HUES64 (cell line): ENCODE results near the gene SRP19.
"Not testable (repeated sequence)": the region's sequence is repeated elsewhere in the genome, so short reads cannot be mapped to it uniquely, and the experiment has no call there.

Experiments
- H3K27ac ChIP-seq: 2 replicates; pipeline ENCODE4 v1.7.0; 2013; ENCODE audit warnings: low read depth, low read length, inconsistent platforms
- H3K27me3 ChIP-seq: 2 replicates; pipeline ENCODE4 v1.6.1; 2013; ENCODE audit warnings: mild to moderate bottlenecking, low read length; ENCODE audit not compliant: insufficient read depth
- H3K36me3 ChIP-seq: 2 replicates; pipeline ENCODE4 v1.6.1; 2013; ENCODE audit warnings: mild to moderate bottlenecking, low read length; ENCODE audit not compliant: insufficient read depth
- H3K4me1 ChIP-seq: 2 replicates; pipeline ENCODE4 v1.6.1; 2013; ENCODE audit warnings: mild to moderate bottlenecking, low read length, moderate library complexity; ENCODE audit not compliant: insufficient read depth
- H3K4me3 ChIP-seq: 2 replicates; pipeline ENCODE4 v1.5.1; 2013; ENCODE audit warnings: mild to moderate bottlenecking, low read length, moderate library complexity
- H3K9ac ChIP-seq: 2 replicates; pipeline ENCODE4 v1.6.1; 2013; ENCODE audit warnings: mild to moderate bottlenecking, low read depth, low read length
- H3K9me3 ChIP-seq: 2 replicates; pipeline ENCODE4 v1.6.1; 2013; ENCODE audit warnings: low read depth, low read length; ENCODE audit not compliant: insufficient read depth
- WGBS: fragments of 150-250, 120-280 bp; methylation state at CpG from one replicate; pipeline ENCODE4 v1.1.7; 2013; ENCODE audit warnings: missing lambda C conversion rate; 5-methylcytosine and 5-hydroxymethylcytosine counted together

Gene SRP19

DNA sequence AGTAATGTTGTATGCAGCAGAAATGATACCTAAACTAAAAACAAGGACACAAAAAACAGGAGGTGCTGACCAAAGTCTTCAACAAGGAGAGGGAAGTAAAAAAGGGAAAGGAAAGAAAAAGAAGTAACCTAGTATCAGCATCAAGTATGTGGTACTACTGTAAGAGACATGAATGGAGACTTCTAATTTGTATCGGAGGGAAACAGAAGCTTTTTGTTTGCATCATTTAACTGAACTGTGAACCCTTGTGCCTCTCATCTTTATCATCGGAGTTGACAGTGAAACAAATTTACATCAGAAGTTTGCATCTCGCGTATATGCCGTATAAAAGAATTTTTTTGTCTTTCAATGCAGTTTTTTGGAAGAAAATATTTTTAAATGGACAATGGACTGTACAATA lies 6.3 kb downstream of the SRP19 start:
- Histone ChIP-seq H3K27me3 (no peaks in the 10 kb centered on the region), H3K9ac (no peak overlapping the region), H3K4me1 (peaks cover 2% of the 10 kb centered on the region; the same call in 1 of the 2 replicates), H3K9me3 (no peaks in the 10 kb centered on the region), H3K36me3 (peaks cover 89% of the 10 kb centered on the region), H3K27ac (no peak overlapping the region), H3K4me3 (no peak overlapping the region)
- 96% methylated on average over 5 of the region's 5 CpGs for WGBS

DNA sequence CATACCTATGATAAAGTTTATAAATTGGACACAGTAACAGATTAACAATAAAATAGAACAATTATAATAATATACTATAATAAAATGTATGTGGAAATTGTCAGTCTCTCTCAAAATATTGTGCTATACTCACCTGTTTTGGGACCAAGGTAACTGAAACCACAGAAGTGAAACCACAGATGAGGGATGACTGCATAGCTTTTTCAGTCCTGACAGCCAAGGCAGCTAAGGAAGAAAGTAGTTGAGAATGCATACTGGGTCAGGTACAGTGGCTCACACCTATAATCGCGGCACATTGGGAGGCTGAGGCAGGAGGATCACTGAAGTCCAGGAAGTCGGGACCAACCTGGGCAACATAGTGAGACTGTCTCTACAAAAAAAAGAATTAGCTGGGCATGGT lies 8.9 kb downstream of the SRP19 start:
- Histone ChIP-seq H3K9ac (no peak overlapping the region), H3K9me3 (no peaks in the 10 kb centered on the region), H3K27me3 (no peaks in the 10 kb centered on the region), H3K27ac (no peak overlapping the region), H3K4me1 (no peaks in the 10 kb centered on the region), H3K36me3 (peaks cover 70% of the 10 kb centered on the region), H3K4me3 (no peak overlapping the region)
- 95% methylated on average over 3 of the region's 3 CpGs for WGBS

GRCh38 chr5:112870966-112871365 lies 9.9 kb downstream of the SRP19 start:
- H3K27ac ChIP-seq = no peak overlapping the region
- no peak overlapping the region for H3K4me3 ChIP-seq
- no peaks in the 10 kb centered on the region for H3K9me3 ChIP-seq
- 76% methylated on average over 3 of the region's 3 CpGs for WGBS
- peaks cover 1% of the 10 kb centered on the region for H3K4me1 ChIP-seq
- no peak overlapping the region for H3K9ac ChIP-seq
- peaks cover 66% of the 10 kb centered on the region for H3K36me3 ChIP-seq
- H3K27me3 ChIP-seq = no peaks in the 10 kb centered on the region

- peaks cover 19% of the 10 kb centered on the region for H3K4me1 ChIP-seq
- peaks cover 57% of the 10 kb centered on the region for H3K36me3 ChIP-seq
- H3K9ac ChIP-seq = peak overlapping the region; percentile 24
- WGBS = 67% methylated on average over 2 of the region's 2 CpGs
- H3K27me3 ChIP-seq = no peaks in the 10 kb centered on the region
- no peak overlapping the region for H3K4me3 ChIP-seq
- no peaks in the 10 kb centered on the region for H3K9me3 ChIP-seq
- H3K27ac ChIP-seq = peak overlapping the region; percentile 74; the same call in 1 of the 2 replicates
Measured at GRCh38 chr5:112876362-112876761, 15.3 kb downstream of the SRP19 start.

- no peaks in the 10 kb centered on the region for H3K9me3 ChIP-seq
- H3K27ac ChIP-seq = no peak overlapping the region
- no peaks in the 10 kb centered on the region for H3K27me3 ChIP-seq
- peaks cover 19% of the 10 kb centered on the region for H3K4me1 ChIP-seq
- H3K9ac ChIP-seq = no peak overlapping the region
- no peak overlapping the region for H3K4me3 ChIP-seq
- WGBS = 81% methylated on average over 3 of the region's 4 CpGs
- H3K36me3 ChIP-seq = peaks cover 72% of the 10 kb centered on the region
Measured at GRCh38 chr5:112878101-112878500, 17.0 kb downstream of the SRP19 start.

DNA sequence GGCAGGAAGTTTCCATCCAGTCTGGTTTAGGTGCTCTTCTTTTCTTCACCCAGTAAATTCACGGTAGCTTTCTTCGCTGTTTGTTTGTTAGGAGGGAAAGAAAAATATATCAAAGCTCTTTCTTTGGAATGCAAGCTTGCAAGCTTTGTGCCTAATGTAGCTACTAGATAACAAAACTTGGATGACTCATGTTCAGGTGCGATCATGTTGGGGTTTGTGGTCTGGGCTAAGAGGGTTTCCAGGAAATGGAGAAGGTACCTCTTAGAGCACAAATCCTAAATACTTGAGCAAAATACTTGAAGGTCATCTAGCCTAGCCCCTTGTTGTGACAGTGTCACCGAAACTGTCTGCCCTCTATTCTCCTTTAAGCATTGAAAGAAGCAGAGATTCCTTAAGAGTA lies 17.7 kb downstream of the SRP19 start:
- WGBS = 92% methylated on average over 4 of the region's 4 CpGs
- Histone ChIP-seq H3K4me1 (peaks cover 19% of the 10 kb centered on the region), H3K36me3 (peaks cover 79% of the 10 kb centered on the region), H3K27ac (no peak overlapping the region), H3K27me3 (no peaks in the 10 kb centered on the region), H3K9ac (no peak overlapping the region), H3K9me3 (no peaks in the 10 kb centered on the region), H3K4me3 (no peak overlapping the region)

- Histone ChIP-seq H3K4me1 (peaks cover 19% of the 10 kb centered on the region), H3K36me3 (peaks cover 84% of the 10 kb centered on the region), H3K9ac (no peak overlapping the region), H3K4me3 (no peak overlapping the region), H3K27ac (no peak overlapping the region), H3K27me3 (no peaks in the 10 kb centered on the region), H3K9me3 (no peaks in the 10 kb centered on the region)
- 95% methylated on average over 2 of the region's 2 CpGs for WGBS
Measured at GRCh38 chr5:112880219-112880964, 19.3 kb downstream of the SRP19 start.

DNA sequence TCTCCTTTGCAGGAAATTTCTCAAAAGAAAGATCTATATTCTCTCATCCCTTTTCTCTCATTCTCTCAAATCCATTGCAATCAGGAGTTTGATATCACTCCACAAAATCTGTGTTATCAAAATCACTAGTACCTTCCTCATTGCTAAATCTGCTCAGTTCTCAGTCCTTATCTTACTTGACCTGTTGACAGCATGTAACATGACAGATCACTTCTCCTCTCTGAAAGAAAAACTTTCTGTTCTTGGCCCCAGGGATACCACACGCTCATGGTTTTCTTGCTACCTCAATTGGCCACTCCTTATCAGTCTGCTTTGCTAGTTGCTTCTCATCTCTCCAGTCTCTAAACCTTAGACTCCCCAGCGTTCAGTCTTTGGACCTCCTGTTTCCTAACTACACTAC lies 22.1 kb downstream of the SRP19 start:
- H3K36me3 ChIP-seq = peaks cover 87% of the 10 kb centered on the region
- H3K4me3 ChIP-seq = no peak overlapping the region
- 95% methylated on average over 2 of the region's 2 CpGs for WGBS

GRCh38 chr5:112885001-112885400 lies 23.9 kb downstream of the SRP19 start:
- H3K27ac ChIP-seq = no peak overlapping the region
- no peak overlapping the region for H3K4me3 ChIP-seq
- H3K4me1 ChIP-seq = no peaks in the 10 kb centered on the region
- no peaks in the 10 kb centered on the region for H3K9me3 ChIP-seq
- 95% methylated on average over 3 of the region's 3 CpGs for WGBS
- no peak overlapping the region for H3K9ac ChIP-seq
- H3K36me3 ChIP-seq = peaks cover 73% of the 10 kb centered on the region
- H3K27me3 ChIP-seq = no peaks in the 10 kb centered on the region

More for the DNA sequence above, 22.1 kb downstream of the SRP19 start:
- no peak overlapping the region for H3K9ac ChIP-seq
- no peaks in the 10 kb centered on the region for H3K27me3 ChIP-seq
- no peak overlapping the region for H3K27ac ChIP-seq
- no peaks in the 10 kb centered on the region; the same call in 1 of the 2 replicates for H3K4me1 ChIP-seq
- H3K9me3 ChIP-seq = no peaks in the 10 kb centered on the region

DNA sequence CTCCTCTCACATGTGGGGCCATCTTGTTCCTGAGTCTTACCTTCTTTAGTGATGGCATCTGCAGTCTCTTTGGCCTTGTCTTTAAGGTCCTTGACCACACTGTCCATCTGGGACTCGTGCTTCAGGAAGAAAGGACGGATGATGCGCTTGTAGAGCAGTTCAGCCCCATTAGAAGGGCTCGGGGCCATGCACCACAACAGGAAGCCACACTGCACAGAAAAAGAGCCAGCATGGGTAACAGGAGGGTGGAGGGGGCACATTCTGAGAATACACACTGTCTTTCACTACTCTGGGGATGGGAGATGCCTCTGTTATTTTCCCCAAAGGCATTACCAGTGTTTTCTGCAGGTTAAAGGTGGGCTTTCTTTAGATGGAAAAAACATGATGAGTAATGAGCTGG lies 25.9 kb downstream of the SRP19 start:
- Histone ChIP-seq H3K27me3 (no peaks in the 10 kb centered on the region), H3K9me3 (no peaks in the 10 kb centered on the region), H3K4me3 (no peak overlapping the region), H3K27ac (no peak overlapping the region), H3K36me3 (peaks cover 63% of the 10 kb centered on the region), H3K9ac (no peak overlapping the region), H3K4me1 (no peaks in the 10 kb centered on the region)
- WGBS = 95% methylated on average over 4 of the region's 4 CpGs

DNA sequence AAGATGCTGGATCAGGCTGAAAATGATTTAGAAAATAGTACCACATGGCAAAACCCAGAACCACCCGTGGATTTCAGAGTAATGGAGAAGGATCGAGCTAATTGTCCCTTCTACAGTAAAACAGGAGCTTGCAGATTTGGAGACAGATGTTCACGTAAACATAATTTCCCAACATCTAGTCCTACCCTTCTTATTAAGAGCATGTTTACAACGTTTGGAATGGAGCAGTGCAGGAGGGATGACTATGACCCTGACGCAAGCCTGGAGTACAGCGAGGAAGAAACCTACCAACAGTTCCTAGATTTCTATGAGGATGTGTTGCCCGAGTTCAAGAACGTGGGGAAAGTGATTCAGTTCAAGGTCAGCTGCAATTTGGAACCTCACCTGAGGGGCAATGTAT lies 31.0 kb downstream of the SRP19 start:
- H3K27me3 ChIP-seq, H3K4me3 ChIP-seq, H3K4me1 ChIP-seq, H3K9me3 ChIP-seq, H3K27ac ChIP-seq, H3K9ac ChIP-seq: not testable (repeated sequence)
- 94% methylated on average over 8 of the region's 8 CpGs for WGBS
- H3K36me3 ChIP-seq = peaks cover 39% of the 10 kb centered on the region

DNA sequence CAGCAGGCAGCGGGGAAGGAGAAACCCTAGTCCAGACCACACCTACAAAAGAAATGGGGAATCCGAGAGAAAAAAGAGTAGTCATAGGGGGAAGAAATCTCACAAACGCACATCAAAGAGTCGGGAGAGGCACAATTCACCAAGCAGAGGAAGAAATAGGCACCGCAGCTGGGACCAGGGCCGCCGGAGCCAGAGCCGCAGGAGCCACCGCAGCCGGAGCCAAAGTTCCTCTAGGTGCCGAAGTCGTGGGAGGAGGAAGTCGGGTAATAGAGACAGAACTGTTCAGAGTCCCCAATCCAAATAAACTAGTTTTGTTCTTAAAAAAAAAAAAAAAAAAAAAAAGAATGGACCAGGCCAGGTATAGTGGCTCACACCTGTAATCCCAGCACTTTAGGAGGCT lies 31.7 kb downstream of the SRP19 start:
- Histone ChIP-seq H3K9ac (no peak overlapping the region), H3K36me3 (peaks cover 37% of the 10 kb centered on the region; the same call in 1 of the 2 replicates), H3K27ac (no peak overlapping the region), H3K4me1 (no peaks in the 10 kb centered on the region), H3K9me3 (no peaks in the 10 kb centered on the region), H3K27me3 (no peaks in the 10 kb centered on the region), H3K4me3 (no peak overlapping the region)
- 97% methylated on average over 11 of the region's 13 CpGs for WGBS
